ENCODE results near the gene TCTN2.

TCTN2 gene

GRCh38 chr12:123690191-123690840, 19.4 kb downstream of the TCTN2 start:
- no peak for FAIRE-seq

- FAIRE-seq = no peak
Observed at GRCh38 chr12:123696207-123696606, 25.3 kb downstream of the TCTN2 start.

- no peak for FAIRE-seq
Observed at GRCh38 chr12:123696646-123697045, 25.7 kb downstream of the TCTN2 start.

- FAIRE-seq = no peak
Observed at GRCh38 chr12:123705935-123706334, 35.0 kb downstream of the TCTN2 start.

GRCh38 chr12:123707466-123707865, 36.6 kb downstream of the TCTN2 start:
- no peak for FAIRE-seq

GRCh38 chr12:123712780-123713319, 41.9 kb downstream of the TCTN2 start:
- FAIRE-seq = no peak

GRCh38 chr12:123713398-123713797, 42.5 kb downstream of the TCTN2 start:
- FAIRE-seq = no peak

- no peak for FAIRE-seq
Observed at GRCh38 chr12:123713823-123714585, 43.1 kb downstream of the TCTN2 start.

- no peak for FAIRE-seq
Observed at GRCh38 chr12:123715195-123715594, 44.3 kb downstream of the TCTN2 start.

GRCh38 chr12:123717350-123717749, 46.4 kb downstream of the TCTN2 start:
- no peak for FAIRE-seq

- FAIRE-seq = no peak
Observed at GRCh38 chr12:123720141-123720814, 49.4 kb downstream of the TCTN2 start.

- no peak for FAIRE-seq
Observed at GRCh38 chr12:123721245-123721644, 50.3 kb downstream of the TCTN2 start.

- no peak for FAIRE-seq
Observed at GRCh38 chr12:123723011-123723410, 52.1 kb downstream of the TCTN2 start.

- no peak for FAIRE-seq
Observed at GRCh38 chr12:123723765-123724164, 52.9 kb downstream of the TCTN2 start.

GRCh38 chr12:123726244-123726643, 55.3 kb downstream of the TCTN2 start:
- FAIRE-seq = no peak

GRCh38 chr12:123726962-123727361, 56.0 kb downstream of the TCTN2 start:
- no peak for FAIRE-seq

GRCh38 chr12:123727878-123728277, 57.0 kb downstream of the TCTN2 start:
- no peak for FAIRE-seq

- FAIRE-seq = no peak
Observed at GRCh38 chr12:123731596-123731995, 60.7 kb downstream of the TCTN2 start.

GRCh38 chr12:123732251-123732650, 61.3 kb downstream of the TCTN2 start:
- no peak for FAIRE-seq

- no peak for FAIRE-seq
Observed at GRCh38 chr12:123733229-123733628, 62.3 kb downstream of the TCTN2 start.

GRCh38 chr12:123734268-123734667, 63.4 kb downstream of the TCTN2 start:
- no peak for FAIRE-seq

- no peak for FAIRE-seq
Observed at GRCh38 chr12:123741937-123742572, 71.1 kb downstream of the TCTN2 start.

- FAIRE-seq = no peak
Observed at GRCh38 chr12:123743002-123743401, 72.1 kb downstream of the TCTN2 start.
